SKM-1 (cell line): ENCODE results near the gene ZC3H18.

Experiments used
- DNase-seq: peaks from one replicate; lab custom pipeline; 2025; ENCODE audit not compliant: unreplicated experiment; lab: John Stamatoyannopoulos, UW

The ZC3H18 gene

DNA sequence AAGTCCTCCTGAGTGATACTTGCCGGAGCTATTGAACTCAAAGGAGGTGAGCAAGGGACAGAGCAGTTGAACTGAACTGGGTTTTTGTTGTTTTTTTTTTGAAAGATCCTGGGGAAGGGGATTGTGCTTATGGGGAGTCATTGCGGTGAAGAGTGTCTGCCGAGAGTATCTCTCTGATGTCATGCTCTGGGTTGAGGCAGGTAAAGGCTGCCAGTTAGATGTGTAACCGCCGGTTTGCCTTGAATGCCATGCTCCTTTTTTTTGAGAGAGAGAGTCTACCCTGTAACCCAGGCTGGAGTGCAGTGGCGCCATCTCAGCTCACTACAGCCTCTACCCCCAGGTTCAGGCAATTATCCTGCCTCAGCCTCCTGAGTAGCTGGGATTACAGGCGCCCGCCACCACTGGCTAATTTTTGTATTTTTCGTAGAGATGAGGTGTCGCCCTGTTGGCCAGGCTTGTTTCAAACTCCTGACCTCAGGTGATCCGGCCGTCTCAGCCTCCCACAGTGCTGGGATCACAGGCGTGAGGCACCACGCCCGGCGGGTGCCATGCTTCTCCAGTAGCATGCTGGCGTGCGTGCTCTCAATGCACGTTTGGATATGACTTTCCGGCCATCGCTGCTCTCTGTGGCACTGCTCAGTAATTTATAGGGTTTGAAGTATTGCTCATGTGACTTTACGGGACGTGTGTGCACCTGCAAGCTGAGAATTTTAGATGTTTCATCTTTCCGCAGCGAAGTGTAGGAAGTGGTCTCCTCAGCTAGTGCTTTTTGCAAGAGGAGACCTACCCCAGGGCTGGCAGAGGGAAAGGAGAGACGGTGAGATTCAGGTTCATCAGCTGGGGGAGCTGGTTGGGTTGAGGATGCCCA lies 8.5 kb downstream of the ZC3H18 start:
- no peak for DNase-seq

DNA sequence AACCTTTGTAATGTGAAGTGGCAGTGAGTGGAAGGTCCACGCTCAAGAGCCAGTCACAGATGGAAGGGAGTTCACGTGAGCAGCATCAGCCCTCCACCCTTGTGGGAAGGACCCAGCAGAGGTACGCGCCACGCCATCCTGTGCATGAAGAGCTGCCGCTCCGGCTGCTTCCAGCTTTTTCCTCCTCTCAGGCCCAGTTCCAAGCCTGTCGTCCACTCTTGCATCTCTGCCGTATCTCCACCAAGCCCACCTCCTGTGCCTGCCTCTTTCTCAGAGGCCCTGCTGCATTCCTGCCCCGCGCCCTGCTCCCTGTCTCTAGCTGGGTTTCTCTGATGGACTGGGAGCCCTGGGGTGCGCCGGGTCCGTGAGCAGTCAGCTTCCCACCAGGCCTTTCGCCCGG lies 10.2 kb downstream of the ZC3H18 start:
- no peak for DNase-seq

DNA sequence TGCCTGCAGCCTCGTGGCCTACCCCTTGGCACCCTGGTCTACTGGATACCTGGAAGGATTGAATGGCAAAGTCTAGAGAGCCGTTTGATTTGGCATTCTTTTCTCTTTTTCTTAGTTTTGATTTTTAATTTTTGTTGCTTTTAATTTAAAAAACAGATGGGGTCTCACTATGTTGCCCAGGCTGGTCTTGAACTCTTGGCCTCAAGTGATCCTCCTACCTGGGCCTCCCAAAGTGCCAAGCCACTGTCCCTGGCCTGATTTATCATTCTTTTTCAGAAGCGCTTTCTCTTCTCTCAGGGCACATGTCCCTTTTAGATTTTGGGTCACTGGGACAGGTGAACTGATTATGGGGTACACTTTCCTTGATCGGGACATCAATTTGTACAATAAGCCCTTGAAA lies 10.8 kb downstream of the ZC3H18 start:
- no peak for DNase-seq

DNA sequence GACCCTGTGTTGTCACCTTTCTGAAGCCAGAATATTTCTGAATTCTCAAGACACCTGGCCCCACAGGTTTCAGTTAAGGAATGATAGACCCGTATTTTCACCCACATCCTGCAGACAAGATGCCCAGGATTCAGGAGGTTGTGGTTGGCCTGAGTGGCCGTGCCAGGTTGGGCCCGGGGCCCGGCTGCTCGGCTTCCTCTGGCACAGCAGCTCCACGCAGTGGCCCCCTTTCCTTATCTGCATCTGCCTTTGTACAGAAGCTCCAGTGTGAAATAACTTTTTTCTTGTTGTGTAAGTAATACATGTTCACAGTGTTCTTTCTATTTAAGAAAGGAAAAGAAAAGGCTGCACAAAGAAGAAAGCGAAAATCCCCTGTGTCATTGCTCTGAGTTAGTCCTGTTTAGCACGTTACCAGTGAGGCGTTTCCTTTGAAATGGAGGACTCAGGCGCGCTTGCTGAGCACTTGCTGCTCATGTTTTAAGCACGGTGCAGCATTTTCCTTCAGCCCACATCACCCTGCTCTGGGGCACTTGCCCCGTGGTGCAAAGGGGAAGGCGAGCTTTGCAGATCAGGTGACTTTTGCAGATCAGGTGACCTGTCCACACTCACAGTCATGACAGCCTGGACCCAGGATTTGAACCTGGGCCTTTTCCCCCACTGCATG lies 12.8 kb downstream of the ZC3H18 start:
- no peak for DNase-seq

DNA sequence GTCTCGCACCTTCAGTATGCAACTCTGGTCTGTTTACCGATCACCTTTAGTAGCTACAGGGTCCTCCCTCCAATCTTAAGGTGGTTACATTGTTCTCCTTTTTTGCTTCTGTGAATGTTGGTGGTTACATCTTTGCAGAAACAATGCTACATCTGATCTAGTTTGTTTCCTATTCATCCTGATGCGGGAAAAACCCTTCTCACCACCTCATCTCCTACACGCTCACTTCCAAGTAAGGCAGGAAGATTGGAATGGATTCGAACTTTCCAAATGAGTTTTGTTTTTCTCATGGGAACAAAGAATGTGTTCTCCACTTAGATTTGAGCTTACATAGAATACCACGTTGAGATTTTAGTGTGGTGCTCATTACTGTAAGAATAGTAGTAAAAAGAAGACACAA lies 14.5 kb downstream of the ZC3H18 start:
- no peak for DNase-seq

DNA sequence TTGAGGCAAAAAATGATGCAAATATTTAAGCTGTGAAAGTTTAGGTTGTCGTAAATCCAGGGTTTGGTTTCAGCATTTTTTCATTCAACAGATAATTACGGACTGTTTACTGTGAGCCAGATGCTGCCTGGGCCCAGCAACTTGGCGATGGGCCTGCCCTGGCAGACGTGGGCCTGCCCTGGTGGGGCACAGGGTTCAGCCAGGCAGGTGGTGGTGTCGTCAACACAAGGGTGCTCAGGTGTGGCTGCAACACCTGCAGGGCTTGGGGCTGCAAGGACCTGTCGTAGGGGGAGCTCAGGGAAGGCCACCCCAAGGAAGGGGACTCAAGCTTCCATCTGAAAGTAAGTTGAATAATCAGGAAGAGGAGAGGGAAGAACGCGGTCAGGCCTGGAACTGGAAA lies 15.1 kb downstream of the ZC3H18 start:
- DNase-seq: no peak

DNA sequence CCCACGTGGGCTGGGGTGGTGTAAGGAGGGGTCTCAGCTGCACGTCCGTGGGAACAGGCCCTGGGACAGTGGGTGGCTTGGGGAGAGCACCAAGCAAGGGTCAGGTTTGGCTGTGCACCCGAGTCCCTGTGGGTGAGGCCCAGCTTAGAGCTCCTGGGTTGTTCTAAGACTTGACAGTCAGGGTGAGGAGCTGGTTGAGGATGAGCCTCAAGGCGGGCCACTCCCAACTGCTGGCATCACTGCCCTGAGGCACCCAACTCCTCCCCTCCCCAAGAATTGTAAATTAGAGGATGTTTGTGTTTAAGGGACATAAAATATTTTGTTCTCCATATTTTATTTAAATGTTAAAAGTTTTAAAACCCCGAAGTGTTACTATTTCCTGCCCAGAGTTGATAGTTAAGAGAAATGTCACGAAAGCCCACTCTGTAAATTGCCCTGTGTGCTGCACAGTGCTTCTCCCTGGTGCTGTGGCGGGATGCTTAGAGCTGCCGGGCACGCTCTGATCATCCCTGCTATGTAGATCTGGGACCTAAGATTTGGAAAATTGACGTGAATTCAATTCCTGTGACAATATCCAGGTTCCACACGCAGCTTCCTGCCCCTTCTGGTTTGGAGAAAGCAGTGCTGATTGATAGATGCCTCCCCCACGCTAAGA lies 15.9 kb downstream of the ZC3H18 start:
- DNase-seq: no peak

DNA sequence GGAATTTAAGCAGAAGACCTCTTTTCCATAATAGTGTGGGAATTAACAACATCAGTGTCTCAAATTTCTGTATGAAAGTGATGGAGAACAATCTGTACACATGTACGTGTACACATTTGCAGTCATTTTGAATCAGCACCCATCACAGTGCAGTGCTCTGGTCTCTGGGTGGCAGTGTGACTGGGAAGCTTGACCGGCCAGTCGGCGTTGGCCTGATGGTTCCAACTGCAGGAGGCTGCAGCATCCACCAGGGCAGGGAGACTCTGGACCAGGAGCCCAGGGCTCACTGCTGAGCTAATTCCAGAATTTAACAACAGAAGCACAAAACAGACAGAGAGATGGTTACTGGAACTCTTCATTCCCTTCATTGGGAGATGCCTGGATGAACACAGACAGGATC lies 17.9 kb downstream of the ZC3H18 start:
- no peak for DNase-seq

DNA sequence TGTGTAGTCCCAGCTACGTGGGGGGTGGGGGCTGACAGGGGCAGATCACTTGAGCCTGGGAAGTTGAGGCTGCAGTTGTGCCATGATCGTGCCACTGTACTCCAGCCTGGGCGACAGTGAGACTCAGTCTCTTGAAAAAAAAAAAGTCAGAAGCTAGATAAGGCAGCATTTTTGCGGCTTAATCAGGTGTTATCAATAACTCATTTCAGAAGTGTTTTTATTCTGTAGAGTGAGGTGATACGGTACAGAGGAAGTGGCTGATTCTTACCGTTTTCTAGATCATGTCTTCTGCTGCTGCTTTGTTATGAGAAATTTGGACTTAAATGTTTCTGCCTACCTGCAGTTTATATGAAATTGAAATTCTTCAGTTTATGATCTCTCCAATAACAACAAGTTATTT lies 18.6 kb downstream of the ZC3H18 start:
- no peak for DNase-seq

DNA sequence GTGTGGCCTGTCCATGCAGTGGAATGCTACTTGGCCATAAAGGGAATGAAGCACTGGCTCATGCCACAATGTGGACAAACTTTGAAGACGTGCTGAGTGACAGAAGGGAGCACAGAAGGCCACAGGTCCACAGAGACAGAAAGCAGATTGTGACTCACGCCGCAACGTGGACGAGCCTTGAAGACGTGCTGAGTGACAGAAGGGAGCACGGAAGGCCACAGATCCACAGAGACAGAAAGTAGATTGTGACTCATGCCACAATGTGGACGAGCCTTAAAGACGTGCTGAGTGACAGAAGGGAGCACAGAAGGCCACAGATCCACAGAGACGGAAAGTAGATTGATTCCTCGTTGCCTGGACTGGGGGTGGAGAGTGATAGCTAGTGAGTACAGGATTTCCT lies 19.2 kb downstream of the ZC3H18 start:
- no peak for DNase-seq

DNA sequence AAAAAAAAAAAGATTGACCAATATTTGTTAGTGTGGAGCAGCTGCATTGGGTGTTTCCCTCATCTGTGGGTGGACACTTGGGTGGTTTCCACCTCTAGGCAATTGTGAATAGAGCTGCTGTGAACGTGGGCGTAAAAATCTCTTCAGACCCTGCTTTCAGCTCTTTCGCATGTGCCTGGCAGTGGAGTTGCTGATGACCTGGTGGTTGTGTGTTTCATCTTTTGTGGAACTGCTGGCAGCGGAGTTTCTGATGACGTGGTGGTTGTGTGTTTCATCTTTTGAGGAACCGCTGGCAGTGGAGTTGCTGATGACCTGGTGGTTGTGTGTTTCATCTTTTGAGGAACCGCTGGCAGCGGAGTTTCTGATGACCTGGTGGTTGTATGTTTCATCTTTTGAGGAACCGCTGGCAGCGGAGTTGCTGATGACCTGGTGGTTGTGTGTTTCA lies 21.4 kb downstream of the ZC3H18 start:
- DNase-seq: no peak

DNA sequence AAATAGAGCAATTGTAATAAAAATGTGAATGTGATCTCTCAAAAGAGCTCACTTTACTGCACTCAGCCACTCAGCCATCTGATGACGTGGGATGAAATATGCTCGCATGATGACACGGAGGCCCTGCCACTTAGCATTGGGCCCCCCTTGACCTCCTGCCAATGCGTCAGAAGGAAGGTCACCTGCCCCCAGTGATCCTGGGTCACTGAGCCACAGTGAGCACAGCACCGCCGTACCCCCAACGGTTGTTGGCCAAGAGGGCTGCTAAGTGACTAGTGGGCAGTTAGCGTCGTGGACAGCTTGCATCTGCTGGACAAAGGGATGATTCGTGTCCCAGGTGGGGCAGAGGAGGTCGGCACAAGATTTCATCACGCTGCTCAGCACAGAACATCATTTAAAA lies 22.9 kb downstream of the ZC3H18 start:
- DNase-seq: no peak

DNA sequence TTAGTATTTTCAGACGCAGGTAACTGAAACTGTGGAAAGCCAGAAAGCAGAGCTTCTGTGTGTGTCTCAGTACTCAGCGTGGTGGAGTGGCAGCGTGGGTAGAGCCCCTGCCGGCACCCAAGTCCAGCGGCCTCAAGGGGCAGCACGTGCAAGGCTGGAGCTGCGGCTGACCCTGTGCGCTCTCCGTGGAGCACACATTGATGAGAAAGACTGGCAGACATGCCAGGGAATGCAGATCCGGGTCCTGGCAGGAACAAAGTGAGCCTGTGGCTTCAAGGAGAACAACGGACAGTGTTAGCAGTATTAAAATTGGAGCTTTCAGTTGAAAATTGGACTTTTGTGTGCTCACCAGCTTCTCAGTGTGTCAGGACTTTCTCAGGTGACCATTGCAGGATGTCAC lies 23.3 kb downstream of the ZC3H18 start:
- no peak for DNase-seq

DNA sequence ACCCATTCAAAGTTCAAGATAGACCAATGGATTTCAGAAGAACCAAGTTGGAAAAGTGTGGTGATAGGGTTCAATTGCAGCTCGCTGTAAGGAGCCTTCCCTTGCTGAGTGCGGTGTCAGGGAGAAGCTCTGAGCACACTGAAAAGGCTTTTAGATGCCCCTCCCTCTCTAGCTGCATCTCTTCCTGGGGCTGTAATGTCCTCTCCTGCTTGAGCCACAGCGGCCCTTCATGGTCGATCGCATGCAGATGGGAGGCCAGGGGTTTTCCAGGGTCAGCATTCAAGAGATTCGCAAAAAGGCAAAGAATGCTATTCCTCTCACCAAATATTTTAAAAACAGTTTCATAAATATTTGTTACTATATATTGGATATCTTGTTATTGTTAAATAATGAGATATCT lies 23.7 kb downstream of the ZC3H18 start:
- DNase-seq: no peak

DNA sequence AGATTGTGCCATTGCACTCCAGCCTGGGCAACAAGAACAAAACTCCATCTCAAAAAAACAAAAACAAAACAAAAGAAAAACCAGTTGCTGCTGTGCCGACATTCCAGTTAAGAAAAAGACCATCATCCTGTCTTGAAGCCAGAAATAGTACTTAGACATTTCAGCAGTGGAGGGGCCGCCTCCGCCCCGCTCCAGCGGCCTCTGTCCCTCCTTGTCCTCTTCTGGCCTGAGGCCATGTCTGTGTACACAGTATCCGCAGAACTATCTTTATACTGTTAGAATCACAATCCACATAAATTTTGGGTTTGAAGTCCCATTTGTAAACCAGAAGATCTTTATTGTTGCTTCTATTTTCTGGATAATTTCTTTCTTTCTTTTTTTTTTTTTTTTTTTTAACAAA lies 24.9 kb downstream of the ZC3H18 start:
- no peak for DNase-seq

DNA sequence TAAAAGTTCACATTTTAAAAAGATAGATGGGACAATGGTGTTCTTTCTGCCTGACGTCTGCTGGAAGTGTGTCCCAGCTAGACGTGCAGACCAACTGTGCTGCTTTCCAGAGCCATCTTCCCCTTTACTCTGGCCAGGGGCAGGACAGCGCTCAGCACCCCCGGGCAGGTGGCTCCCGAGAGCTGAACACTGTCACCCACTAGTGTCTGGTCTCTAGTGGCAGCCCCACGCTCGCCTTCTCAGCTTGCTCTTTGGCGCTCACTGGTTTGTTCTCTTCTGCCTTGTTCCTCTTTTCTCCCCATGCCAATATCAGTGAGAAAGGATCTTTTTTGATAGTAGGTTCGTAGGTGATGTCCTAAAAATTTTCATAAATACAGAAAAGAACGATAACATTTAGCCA lies 25.7 kb downstream of the ZC3H18 start:
- no peak for DNase-seq

DNA sequence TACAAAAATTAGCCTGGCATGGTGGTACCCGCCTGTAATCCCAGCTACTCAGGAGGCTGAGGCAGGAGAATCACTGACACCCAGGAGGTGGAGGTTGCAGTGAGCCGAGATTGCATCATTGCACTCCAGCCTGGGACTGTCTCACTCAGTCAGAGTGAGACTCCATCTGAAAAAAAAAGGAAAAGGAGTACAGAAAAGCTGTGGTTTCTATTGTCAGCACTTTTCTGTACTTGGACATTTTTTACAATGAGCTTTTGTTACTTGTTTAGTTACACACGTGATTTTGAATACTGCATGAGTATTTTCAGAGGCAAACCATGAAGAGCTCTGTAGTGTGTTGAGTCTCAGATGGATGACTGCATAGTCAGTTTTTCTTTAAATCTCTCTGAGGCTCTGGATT lies 26.3 kb downstream of the ZC3H18 start:
- no peak for DNase-seq

DNA sequence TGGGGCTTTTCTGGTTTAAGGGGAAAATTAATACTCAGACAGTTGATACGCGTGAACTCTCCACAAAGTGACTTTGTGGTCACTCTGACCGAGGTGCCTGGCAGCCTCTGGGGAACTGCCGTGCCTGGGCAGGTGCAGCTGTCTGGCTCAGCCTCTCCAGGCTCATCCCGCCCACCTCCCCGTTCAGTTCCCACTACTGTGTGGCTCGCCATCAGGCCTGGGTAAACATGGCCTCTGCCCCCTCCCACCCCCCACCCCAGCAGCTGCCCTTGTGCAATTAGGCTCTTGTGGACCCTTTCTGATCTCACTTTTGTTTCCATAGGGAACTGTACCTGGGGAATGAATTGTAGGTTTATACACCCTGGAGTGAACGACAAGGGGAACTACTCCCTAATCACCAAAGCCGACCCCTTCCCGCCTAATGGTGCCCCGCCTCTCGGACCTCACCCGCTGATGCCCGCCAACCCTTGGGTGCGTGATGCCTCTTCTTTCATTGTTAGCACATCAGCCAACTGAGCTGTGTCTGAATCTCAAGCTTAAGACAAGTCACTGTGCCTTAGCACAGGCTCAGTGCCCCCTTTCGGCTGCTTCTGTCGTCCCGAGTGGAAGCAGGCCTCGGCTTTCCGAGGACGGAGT lies 27.8 kb downstream of the ZC3H18 start:
- DNase-seq: no peak

DNA sequence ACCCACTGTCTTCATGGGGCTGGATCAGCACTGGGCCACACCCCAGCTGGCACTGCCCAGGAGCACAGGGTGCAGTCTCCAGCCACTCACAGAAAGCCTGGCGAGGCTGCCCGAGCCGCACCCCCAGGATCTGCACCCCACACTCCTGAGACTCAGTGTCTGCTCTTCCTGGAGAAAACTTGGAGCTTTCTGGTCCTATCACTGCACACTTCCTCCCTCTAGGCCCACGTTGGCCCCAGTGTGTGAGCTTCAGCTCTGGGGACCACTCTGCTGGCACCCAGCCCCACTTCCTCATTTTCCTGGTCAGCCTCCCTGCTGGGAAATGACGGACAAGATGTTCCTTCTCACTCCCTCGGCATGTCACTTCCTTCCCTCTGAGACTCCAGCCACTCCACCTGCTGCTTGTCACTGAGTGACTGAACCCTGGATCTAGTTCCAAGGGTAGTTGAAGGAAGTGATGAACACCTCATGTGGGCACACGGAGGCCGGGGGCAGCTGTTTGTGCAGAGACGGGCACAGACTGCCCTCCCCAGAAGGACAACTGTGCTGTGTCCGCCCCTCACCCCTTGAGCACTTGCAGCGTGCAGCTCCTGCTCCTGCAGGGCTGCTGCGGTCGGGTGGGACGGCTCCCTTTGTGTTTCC lies 29.0 kb downstream of the ZC3H18 start:
- DNase-seq: no peak

DNA sequence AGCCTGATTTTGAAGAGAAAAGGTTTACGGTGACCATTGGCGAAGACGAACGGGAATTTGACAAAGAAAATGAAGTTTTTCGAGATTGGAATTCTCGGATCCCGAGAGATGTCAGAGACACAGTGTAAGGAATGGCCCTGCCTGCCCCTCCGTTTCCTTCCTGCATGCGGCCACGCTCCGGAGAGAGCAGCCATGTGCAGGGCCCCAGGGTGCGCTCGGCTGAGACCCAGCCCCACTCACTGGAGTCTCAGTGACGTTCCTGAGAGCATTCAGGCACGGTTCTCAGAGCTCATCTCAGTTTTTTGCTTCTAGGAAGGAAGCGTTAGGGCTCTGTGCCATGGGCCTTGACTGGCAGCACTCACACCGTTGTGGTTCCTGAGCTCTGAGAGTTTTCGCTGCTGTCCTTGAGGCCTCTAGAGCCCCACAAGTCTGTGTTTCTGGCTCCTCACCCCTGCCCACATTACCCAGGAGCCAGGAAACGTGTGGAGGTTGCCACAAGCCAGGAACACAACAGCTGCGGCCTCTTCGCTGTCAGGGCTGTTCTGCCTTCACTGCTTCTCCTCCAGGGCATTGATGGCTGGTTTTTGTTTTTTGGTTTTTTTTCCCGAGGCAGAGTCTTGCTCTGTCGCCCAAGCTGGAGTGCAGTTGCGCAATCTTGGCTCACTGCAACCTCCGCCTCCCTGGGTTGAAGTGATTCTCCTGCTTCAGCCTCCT lies 29.8 kb downstream of the ZC3H18 start:
- DNase-seq: no peak

DNA sequence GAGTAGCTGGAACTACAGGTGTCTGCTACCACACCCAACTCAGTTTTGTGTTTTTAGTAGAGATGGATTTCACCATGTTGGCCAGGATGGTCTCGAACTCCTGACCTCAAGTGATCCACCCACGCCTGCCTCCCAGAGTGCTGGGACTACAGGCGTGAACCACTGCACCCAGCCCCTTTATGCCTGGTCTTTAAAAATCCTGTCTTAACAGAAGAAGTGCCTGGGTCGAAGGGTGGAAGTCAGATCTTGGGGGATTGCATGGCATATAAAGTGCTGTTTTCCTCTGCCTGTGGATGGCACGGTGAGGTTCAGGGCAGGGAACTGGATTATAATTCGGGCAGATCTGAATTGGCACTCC lies 30.3 kb downstream of the ZC3H18 start:
- DNase-seq: no peak
